GM12892 (cell line): ENCODE data around the gene PCDHGA11.
A peak's percentile ranks its signal among the peaks of the same experiment; 100 is the strongest.
"Not testable (repeated sequence)": the region's sequence is repeated elsewhere in the genome, so short reads cannot be mapped to it uniquely, and the experiment has no call there.

Experiments
- DNase-seq: peaks from one replicate; pipeline ENCODE4 v3.0.0; 2011; ENCODE audit not compliant: insufficient read length
- FAIRE-seq: peaks from 2 replicates; lab custom pipeline; 2011; peaks lifted over from hg19 to GRCh38; lab: Jason Lieb, UNC
- POLR2A ChIP-seq: IDR thresholded peaks from 2 replicates; pipeline ENCODE4 v1.6.1; 2011; ENCODE audit warnings: low read depth, low read length, control low read depth
- POLR2AphosphoS5 ChIP-seq: IDR thresholded peaks from 2 replicates; pipeline ENCODE4 v1.6.1; 2011; ENCODE audit warnings: low read depth, low read length, control low read depth
- TAF1 ChIP-seq: IDR thresholded peaks from 2 replicates; pipeline ENCODE4 v1.6.1; 2011; ENCODE audit warnings: low read depth, mild to moderate bottlenecking, control low read depth, low read length, borderline replicate concordance

PCDHGA11 gene

GRCh38 chr5:141409598-141410306 lies 11.1 kb upstream of the PCDHGA11 start:
- FAIRE-seq (no peak), DNase-seq (no peak)
- TF ChIP-seq POLR2AphosphoS5 (no peak), TAF1 (no peak), POLR2A (no peak)

GRCh38 chr5:141411575-141411974 lies 9.3 kb upstream of the PCDHGA11 start:
- DNase-seq (no peak), FAIRE-seq (no peak)
- no peak for TF ChIP-seq TAF1
- TF ChIP-seq POLR2AphosphoS5, result no peak
- no peak for TF ChIP-seq POLR2A

- DNase-seq, result peak; percentile 47
- TF ChIP-seq POLR2AphosphoS5, result no peak
- no peak for TF ChIP-seq TAF1
- TF ChIP-seq POLR2A, result no peak
- FAIRE-seq, result peak; percentile 17
Observed at GRCh38 chr5:141412854-141413539, 7.9 kb upstream of the PCDHGA11 start, which contains the start of gene PCDHGA10. Gene PCDHGA10, plus strand, starts transcription at chr5:141412987. Its CDS starts 189 bp downstream, at chr5:141413176.

- DNase-seq (no peak), FAIRE-seq (no peak)
- no peak for TF ChIP-seq TAF1
- TF ChIP-seq POLR2A, result no peak
- no peak for TF ChIP-seq POLR2AphosphoS5
Observed at GRCh38 chr5:141413540-141414069, 7.2 kb upstream of the PCDHGA11 start.

- DNase-seq, FAIRE-seq: not testable (repeated sequence)
Observed at GRCh38 chr5:141414548-141415274, 6.1 kb upstream of the PCDHGA11 start.

- not testable (repeated sequence) for FAIRE-seq, DNase-seq
Observed at GRCh38 chr5:141415275-141415618, 5.6 kb upstream of the PCDHGA11 start.

GRCh38 chr5:141417494-141418172 lies 3.2 kb upstream of the PCDHGA11 start, which contains the start of gene PCDHGB7:
Gene PCDHGB7, plus strand, starts transcription at chr5:141417677. Its CDS starts 183 bp downstream, at chr5:141417860.
- DNase-seq, result peak; percentile 54
- peak; percentile 79 for FAIRE-seq

- no peak for TF ChIP-seq POLR2A
- TF ChIP-seq TAF1, result no peak
- TF ChIP-seq POLR2AphosphoS5, result no peak
- FAIRE-seq (no peak), DNase-seq (no peak)
Observed at GRCh38 chr5:141419074-141419880, 1.6 kb upstream of the PCDHGA11 start.

GRCh38 chr5:141421489-141421855 lies 621 bp downstream of the PCDHGA11 start:
- no peak for DNase-seq
- TF ChIP-seq POLR2AphosphoS5 (no peak), TAF1 (no peak), POLR2A (no peak)
- no peak for FAIRE-seq

GRCh38 chr5:141422742-141423291 lies 2.0 kb downstream of the PCDHGA11 start:
- no peak for FAIRE-seq
- DNase-seq, result no peak
- TF ChIP-seq TAF1 (no peak), POLR2AphosphoS5 (no peak), POLR2A (no peak)

GRCh38 chr5:141427783-141428426 lies 7.1 kb downstream of the PCDHGA11 start:
- FAIRE-seq, result no peak
- no peak for DNase-seq
- TF ChIP-seq POLR2A (no peak), TAF1 (no peak), POLR2AphosphoS5 (no peak)
